ENCODE measurements around the gene CRABP2.

DNA sequence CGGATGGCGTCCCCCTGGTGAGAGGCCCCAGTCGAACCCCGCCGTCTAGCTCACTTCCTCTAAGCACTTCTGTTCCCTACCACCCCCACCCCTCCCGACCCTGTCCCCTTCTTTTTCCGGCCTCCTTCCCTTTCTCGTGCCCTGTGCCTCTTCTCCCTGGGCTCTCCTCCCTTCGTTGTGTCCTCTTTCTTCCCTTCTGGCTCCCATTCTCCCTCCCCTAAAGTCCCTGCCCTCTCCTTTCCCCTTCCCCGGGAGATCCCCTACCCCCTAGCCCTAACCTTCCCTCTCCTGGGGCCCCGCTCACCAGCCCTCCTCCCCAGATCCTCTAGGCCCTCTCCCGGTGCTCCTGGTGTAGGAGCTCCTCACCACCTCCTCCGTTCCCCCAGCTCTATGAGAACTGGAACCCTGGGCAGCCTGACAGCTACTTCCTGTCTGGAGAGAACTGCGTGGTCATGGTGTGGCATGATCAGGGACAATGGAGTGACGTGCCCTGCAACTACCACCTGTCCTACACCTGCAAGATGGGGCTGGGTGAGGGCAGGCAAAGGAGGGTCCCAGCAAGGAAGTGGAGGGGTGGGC is 47.6 kb downstream of the CRABP2 start:
- TF ChIP-seq, protein P1, sequence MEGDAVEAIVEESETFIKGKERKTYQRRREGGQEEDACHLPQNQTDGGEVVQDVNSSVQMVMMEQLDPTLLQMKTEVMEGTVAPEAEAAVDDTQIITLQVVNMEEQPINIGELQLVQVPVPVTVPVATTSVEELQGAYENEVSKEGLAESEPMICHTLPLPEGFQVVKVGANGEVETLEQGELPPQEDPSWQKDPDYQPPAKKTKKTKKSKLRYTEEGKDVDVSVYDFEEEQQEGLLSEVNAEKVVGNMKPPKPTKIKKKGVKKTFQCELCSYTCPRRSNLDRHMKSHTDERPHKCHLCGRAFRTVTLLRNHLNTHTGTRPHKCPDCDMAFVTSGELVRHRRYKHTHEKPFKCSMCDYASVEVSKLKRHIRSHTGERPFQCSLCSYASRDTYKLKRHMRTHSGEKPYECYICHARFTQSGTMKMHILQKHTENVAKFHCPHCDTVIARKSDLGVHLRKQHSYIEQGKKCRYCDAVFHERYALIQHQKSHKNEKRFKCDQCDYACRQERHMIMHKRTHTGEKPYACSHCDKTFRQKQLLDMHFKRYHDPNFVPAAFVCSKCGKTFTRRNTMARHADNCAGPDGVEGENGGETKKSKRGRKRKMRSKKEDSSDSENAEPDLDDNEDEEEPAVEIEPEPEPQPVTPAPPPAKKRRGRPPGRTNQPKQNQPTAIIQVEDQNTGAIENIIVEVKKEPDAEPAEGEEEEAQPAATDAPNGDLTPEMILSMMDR (IDR thresholded peaks at IDR 0.05), result no peak; the same call in none of the 2 replicates
- TF ChIP-seq POLR2AphosphoS5 (IDR thresholded peaks at IDR 0.05; ENCODE audit: low read depth, low read length), result no peak
- TF ChIP-seq, protein P2, sequence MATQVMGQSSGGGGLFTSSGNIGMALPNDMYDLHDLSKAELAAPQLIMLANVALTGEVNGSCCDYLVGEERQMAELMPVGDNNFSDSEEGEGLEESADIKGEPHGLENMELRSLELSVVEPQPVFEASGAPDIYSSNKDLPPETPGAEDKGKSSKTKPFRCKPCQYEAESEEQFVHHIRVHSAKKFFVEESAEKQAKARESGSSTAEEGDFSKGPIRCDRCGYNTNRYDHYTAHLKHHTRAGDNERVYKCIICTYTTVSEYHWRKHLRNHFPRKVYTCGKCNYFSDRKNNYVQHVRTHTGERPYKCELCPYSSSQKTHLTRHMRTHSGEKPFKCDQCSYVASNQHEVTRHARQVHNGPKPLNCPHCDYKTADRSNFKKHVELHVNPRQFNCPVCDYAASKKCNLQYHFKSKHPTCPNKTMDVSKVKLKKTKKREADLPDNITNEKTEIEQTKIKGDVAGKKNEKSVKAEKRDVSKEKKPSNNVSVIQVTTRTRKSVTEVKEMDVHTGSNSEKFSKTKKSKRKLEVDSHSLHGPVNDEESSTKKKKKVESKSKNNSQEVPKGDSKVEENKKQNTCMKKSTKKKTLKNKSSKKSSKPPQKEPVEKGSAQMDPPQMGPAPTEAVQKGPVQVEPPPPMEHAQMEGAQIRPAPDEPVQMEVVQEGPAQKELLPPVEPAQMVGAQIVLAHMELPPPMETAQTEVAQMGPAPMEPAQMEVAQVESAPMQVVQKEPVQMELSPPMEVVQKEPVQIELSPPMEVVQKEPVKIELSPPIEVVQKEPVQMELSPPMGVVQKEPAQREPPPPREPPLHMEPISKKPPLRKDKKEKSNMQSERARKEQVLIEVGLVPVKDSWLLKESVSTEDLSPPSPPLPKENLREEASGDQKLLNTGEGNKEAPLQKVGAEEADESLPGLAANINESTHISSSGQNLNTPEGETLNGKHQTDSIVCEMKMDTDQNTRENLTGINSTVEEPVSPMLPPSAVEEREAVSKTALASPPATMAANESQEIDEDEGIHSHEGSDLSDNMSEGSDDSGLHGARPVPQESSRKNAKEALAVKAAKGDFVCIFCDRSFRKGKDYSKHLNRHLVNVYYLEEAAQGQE (IDR thresholded peaks at IDR 0.05; ENCODE audit: insufficient read depth in 1 of 2, low read depth in 2 of 2, low read length in 1 of 2), result no peak
- no peak for TF ChIP-seq SIN3A (IDR thresholded peaks at IDR 0.05; ENCODE audit: borderline replicate concordance, insufficient read depth, low read depth, low read length)
- no peak for TF ChIP-seq TCF7L2 (IDR thresholded peaks at IDR 0.05; ENCODE audit: low read depth, low read length)

Measured in Panc1 (cell line).